Left ventricle myocardium superior (tissue), 1 donor: Measurements from ENCODE around the gene SCAF8. TPM values are rescaled to one million over a fixed set of nuclear protein-coding genes. Genes with fewer than 3 reads are reported as not detected.
"Not testable (repeated sequence)": the region's sequence is repeated elsewhere in the genome, so short reads cannot be mapped to it uniquely, and the experiment has no call there.

Source experiments
- ATAC-seq: fragments of 200-7000 bp; cut with Tn5 transposase; one replicate; pipeline ENCODE4 v1.9.1; 2020; ENCODE audit warnings: mild to moderate bottlenecking, moderate library complexity
- DNase-seq: peaks from one replicate; pipeline ENCODE4 v3.0.0-alpha.2; 2020
- intact Hi-C: fragments of 100-400 bp; cut with micrococcal nuclease; formaldehyde crosslinking; loops from one replicate; pipeline ENCODE4 v1.11.0; 2022
- long read RNA-seq: library from polyadenylated mRNA; unstranded; transcript quantifications from one replicate; pipeline ENCODE4 v2.0.0, GENCODE V29; 2021
- total RNA-seq: library from RNA; stranded (reverse); fragmentation: NEBNext Ultra II Directional; extraction: Animal tissue kit (Norgen Biotek cat#: 25700); gene quantifications from one replicate; pipeline ENCODE4 v1.2.1, GENCODE V29; 2021
- donor health status: DM: no; HTN: yes; CAD: no; lungs with severe emphysema.

Gene SCAF8, protein sequence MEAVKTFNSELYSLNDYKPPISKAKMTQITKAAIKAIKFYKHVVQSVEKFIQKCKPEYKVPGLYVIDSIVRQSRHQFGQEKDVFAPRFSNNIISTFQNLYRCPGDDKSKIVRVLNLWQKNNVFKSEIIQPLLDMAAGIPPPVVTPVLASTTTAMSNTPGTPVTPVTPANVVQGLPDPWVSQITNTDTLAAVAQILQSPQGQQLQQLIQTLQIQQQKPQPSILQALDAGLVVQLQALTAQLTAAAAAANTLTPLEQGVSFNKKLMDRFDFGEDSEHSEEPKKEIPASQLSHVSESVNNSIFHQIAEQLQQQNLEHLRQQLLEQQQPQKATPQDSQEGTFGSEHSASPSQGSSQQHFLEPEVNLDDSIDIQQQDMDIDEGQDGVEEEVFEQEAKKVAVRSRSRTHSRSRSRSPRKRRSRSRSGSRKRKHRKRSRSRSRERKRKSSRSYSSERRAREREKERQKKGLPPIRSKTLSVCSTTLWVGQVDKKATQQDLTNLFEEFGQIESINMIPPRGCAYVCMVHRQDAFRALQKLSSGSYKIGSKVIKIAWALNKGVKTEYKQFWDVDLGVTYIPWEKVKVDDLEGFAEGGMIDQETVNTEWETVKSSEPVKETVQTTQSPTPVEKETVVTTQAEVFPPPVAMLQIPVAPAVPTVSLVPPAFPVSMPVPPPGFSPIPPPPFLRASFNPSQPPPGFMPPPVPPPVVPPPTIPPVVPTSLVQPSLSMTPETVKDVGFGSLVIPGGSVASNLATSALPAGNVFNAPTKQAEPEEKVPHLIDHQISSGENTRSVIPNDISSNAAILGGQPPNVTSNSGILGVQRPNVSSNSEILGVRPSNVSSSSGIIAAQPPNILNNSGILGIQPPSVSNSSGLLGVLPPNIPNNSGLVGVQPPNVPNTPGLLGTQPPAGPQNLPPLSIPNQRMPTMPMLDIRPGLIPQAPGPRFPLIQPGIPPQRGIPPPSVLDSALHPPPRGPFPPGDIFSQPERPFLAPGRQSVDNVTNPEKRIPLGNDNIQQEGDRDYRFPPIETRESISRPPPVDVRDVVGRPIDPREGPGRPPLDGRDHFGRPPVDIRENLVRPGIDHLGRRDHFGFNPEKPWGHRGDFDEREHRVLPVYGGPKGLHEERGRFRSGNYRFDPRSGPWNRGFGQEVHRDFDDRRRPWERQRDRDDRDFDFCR (N-terminal part only)
- 52.8 TPM for total RNA-seq
- long read RNA-seq, partial matches to known transcripts: 0 of 6 reads
- long read RNA-seq, other reads (novel, unspliced or antisense): 6 of 6 reads

DNA sequence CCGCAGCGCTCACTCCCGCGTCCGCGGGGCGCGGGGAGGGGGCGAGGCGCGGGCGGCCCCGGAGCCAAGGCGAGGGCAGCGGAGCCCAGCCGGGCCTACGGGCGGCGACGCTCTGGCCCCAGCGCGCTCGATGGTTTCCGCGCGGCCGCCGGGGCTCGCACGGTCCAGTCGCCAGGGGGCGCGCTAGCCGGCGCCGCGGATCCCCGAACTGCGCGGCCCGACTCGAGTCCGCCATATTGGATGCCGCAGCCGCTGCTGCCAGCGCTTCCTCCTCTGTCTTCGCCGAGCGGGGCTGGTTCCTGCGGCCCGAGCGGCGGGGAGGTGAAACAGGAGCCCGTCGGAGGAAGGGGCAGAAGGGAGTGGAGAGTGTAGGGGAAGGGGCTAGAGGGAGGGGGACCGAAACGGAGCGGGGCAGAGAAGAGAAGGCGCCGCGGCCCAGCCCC lies at the start of gene SCAF8:
Gene SCAF8 (plus strand): TSS at position 234 of the 443 bp plus-strand sequence. CDS start 485 bp downstream, outside the sequence.
- ATAC-seq (peak; percentile 88), DNase-seq (peak; percentile 92)
- intact Hi-C loops: loop anchor here (10.0 kb wide), 1 partner anchor 72 kb away; no protein-coding TSS in a partner anchor

GRCh38 chr6:154683756-154684523 lies 49.3 kb upstream of the SCAF8 start:
- intact Hi-C loops: no loop called here
- DNase-seq: no peak
- ATAC-seq: no peak

- ATAC-seq (no peak), DNase-seq (no peak)
- intact Hi-C loops: no loop called here
Observed at GRCh38 chr6:154686162-154686561, 47.1 kb upstream of the SCAF8 start.

- ATAC-seq: no peak
- intact Hi-C loops: no loop called here
- DNase-seq: no peak
Observed at GRCh38 chr6:154689493-154690255, 43.5 kb upstream of the SCAF8 start.

DNA sequence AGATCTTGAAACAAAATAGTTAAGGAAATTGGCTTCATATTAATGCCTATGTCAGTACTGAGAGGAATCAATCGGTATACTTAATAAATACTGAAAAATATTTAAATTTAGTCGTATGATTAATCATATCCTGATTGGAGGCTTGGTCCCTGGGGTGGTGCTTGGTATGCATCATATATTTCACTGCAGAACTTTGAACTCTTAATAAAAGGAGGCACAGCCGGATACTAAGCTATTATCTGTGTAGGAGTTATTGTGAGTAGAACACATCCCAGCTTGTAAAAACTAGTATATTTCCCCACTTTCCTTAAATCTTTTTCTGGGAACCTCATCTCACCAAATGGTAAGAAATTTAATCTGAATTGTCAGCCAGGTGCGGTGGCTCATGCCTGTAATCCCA lies 42.4 kb upstream of the SCAF8 start:
- ATAC-seq (no peak), DNase-seq (no peak)
- intact Hi-C loops: no loop called here

DNA sequence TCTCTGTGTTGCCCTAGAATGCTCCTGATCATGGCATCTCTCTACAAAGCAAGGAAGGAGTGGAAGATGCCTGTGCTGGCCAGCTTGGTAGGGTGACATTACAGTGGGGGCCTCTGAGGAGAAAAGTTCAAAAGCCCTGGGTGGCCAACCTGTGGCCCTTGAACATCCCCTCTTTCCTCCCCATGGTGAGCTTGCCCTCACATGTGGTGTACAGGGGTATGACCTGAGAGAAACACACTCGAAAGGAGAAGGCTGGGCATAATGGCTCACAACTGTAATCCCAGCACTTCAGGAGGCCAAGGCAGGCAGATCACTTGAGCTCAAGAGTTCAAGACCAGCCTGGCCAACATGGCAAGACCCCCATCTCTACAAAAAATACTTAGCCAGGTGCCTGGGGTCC lies 36.6 kb upstream of the SCAF8 start:
- DNase-seq: no peak
- no peak for ATAC-seq

DNA sequence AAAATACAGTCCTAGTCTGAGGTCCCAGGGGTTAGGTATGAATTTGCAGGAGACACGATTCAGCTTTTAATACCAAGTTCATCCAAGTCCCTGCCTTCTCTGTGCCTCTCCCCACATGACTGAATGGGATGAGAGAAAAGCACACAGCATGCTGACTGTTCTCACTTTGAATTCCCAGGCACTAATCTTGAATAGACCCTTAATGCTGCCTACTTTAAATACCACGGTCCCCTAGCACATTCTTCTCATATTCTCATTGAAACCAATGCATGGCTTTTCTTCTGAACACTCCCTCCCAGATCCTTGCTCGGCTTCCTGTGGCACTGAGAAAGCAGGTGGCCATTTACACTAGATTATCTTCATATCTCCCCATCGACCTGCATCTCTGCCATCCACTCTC lies 30.1 kb upstream of the SCAF8 start:
- DNase-seq: no peak
- intact Hi-C loops: no loop called here
- no peak for ATAC-seq

More for the DNA sequence above, 36.6 kb upstream of the SCAF8 start:
- intact Hi-C loops: no loop called here

- peak; percentile 67 for ATAC-seq
- no peak for DNase-seq
- intact Hi-C loops: no loop called here
Observed at GRCh38 chr6:154705471-154706113, 27.6 kb upstream of the SCAF8 start.

GRCh38 chr6:154706389-154706788 lies 26.8 kb upstream of the SCAF8 start:
- ATAC-seq (no peak), DNase-seq (no peak)
- intact Hi-C loops: no loop called here

- intact Hi-C loops: no loop called here
- ATAC-seq (no peak), DNase-seq (no peak)
Observed at GRCh38 chr6:154709621-154710020, 23.6 kb upstream of the SCAF8 start.

- DNase-seq (no peak), ATAC-seq (no peak)
- intact Hi-C loops: no loop called here
Observed at GRCh38 chr6:154710689-154711088, 22.5 kb upstream of the SCAF8 start.

DNA sequence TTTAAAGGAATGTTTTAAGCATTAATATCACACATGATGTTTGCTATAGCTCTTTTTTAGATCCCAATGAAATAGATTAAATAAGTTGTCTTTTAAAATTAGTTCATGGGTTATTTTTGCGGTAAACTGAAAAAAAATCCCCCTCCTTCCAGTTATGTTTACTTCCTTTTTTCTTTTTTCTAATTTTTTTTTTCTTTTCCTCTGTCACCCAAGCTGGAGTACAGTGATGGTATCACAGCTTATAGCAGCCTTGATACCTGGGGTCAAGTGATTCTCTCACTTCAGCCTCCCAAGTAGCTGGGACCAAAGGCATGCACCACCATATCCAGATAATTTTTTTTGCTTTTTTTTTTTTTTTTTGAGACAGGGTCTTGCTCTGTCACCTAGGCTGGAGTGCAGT lies 17.8 kb upstream of the SCAF8 start:
- ATAC-seq (no peak), DNase-seq (no peak)
- intact Hi-C loops: no loop called here

DNA sequence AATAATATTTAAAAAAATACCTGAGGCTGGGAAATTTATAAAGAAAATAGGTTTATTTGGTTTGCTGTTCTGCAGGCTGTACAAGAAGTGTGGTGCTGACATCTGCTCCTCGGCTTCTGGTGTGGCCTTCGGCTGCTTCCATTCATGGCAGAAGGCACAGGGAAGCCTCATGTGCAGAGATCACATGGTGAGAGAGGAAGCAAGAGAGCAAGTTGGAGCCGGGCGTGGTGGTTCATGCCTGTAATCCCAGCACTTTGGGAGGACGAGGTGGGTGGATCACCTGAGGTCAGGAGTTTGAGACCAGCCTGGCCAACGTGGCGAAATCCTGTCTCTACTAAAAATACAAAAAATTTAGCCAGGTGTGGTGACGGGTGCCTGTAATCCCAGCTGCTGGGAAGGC lies 16.9 kb upstream of the SCAF8 start:
- DNase-seq, ATAC-seq, intact Hi-C loops: not testable (repeated sequence)

DNA sequence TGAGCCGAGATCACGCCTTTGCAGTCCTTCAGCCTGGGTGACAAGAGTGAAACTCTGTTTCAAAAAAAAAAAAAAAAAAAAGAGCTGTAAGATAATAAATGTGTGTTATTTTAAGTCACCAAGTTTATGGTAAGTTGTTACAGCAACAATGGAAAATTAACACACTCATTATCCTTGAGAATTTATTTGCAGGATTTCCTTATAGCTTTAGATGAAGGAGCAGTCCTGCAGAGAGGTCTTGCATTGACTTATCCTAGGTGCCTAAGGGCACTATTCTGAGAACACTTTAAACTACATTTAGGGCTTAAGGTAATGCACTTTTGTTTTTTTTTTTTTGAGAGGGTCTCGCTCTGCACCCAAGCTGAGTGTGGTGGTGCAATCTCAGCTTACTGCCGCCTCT lies 13.8 kb upstream of the SCAF8 start:
- intact Hi-C loops: no loop called here
- ATAC-seq (no peak), DNase-seq (no peak)

GRCh38 chr6:154719854-154720253 lies 13.4 kb upstream of the SCAF8 start:
- intact Hi-C loops: no loop called here
- DNase-seq: no peak
- ATAC-seq: no peak

DNA sequence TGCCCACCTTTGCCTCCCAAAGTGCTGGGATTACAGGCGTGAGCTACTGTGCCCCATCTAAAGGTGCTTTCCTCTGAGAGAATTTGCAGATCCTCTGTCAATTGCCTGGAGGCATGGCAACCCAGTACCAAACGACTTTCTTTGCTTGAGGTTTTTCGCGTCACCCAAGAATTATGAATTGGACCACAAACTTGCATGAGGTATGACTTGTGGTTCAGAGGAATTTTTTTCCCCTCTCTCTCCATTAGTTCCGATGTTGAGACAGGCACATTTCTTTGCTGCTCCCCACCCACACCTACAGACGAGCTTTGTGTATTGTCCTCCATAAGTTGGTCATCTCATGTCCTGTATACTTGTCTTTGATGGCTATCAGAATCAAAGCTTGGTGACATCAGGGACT lies 11.8 kb upstream of the SCAF8 start:
- no peak for ATAC-seq
- no peak for DNase-seq
- intact Hi-C loops: no loop called here

GRCh38 chr6:154726887-154727286 lies 6.3 kb upstream of the SCAF8 start:
- ATAC-seq: no peak
- intact Hi-C loops: no loop called here
- no peak for DNase-seq
